ENCODE results near the gene TBC1D7.

- TF ChIP-seq CTCF (IDR thresholded peaks at IDR 0.05) = no peak
- no peak for TF ChIP-seq EP300 (IDR thresholded peaks at IDR 0.05)
- TF ChIP-seq POLR2A (IDR thresholded peaks at IDR 0.05; ENCODE audit: low read depth) = no peak
- TF ChIP-seq POLR2AphosphoS5 (IDR thresholded peaks at IDR 0.05) = no peak
Observed at GRCh38 chr6:13373919-13374318, 45.6 kb upstream of the TBC1D7 start.

Measured in esophagus muscularis mucosa (tissue), 4 donors.